Heart right ventricle (tissue), 16 donors: ENCODE results near the gene TRMT1. TPM values are rescaled to one million over a fixed set of nuclear protein-coding genes. Genes with fewer than 3 reads are reported as not detected.

Experiments used
- ATAC-seq, 8 donors: fragments of 200-7000 bp; cut with Tn5 transposase; one replicate each; pipeline ENCODE4 v1.9.1; 2020; ENCODE audit warnings: mild to moderate bottlenecking in 8 of 8, moderate library complexity in 8 of 8, moderate number of reproducible peaks in 1 of 8
- DNase-seq, 2 donors: peaks; one replicate each; pipeline ENCODE4 v3.0.0-alpha.2; 2020
- H3K27ac ChIP-seq, 10 donors: fragments of 200-600 bp; sonication (generic) in 2 of 10; one replicate each; pipeline versions ENCODE4 v1.5.0 to v1.8.0; 2020 to 2022; ENCODE audit warnings: mild to moderate bottlenecking in 3 of 10
- H3K27me3 ChIP-seq, 7 donors: fragments of 200-600 bp; one replicate each; pipeline ENCODE4 v1.8.0; 2021 to 2022; ENCODE audit warnings: mild to moderate bottlenecking in 2 of 7
- H3K36me3 ChIP-seq, 9 donors: fragments of 200-600 bp; sonication (generic) in 1 of 9; one replicate each; pipeline versions ENCODE4 v1.5.0 to v1.8.0; 2020 to 2022; ENCODE audit warnings: mild to moderate bottlenecking in 2 of 9
- H3K4me1 ChIP-seq, 9 donors: fragments of 200-600 bp; sonication (generic) in 1 of 9; one replicate each; pipeline versions ENCODE4 v1.5.0 to v1.8.0; 2020 to 2022; ENCODE audit warnings: mild to moderate bottlenecking in 4 of 9
- H3K4me3 ChIP-seq, 10 donors: fragments of 200-600 bp; sonication (generic) in 2 of 10; one replicate each; pipeline versions ENCODE4 v1.5.0 to v1.8.0; 2020 to 2022; ENCODE audit warnings: mild to moderate bottlenecking in 7 of 10, moderate library complexity in 2 of 10
- H3K9me3 ChIP-seq, 11 donors: fragments of 200-600 bp in 10 of 11; sonication (generic) in 2 of 11; one replicate each; pipeline versions ENCODE4 v1.5.0 to v1.8.0; 2013 to 2022; ENCODE audit warnings: mild to moderate bottlenecking in 2 of 11, control low read depth in 1 of 11, moderate library complexity in 1 of 11
- CTCF ChIP-seq, 9 donors: fragments of 200-600 bp; sonication (generic) in 2 of 9; IDR thresholded peaks; one replicate each; pipeline versions ENCODE4 v1.5.0 to v1.8.0; 2021 to 2022; ENCODE audit warnings: antibody characterized with exemption in 9 of 9, mild to moderate bottlenecking in 5 of 9, moderate library complexity in 1 of 9
- WGBS, 2 donors: extraction: QIAGEN DNeasy Blood & Tissue Kit; methylation state at CpG; one replicate each; pipeline ENCODE4 v1.1.7; 2013; ENCODE audit warnings: inconsistent platforms in 1 of 2; 5-methylcytosine and 5-hydroxymethylcytosine counted together
- intact Hi-C, 10 donors: fragments of 100-400 bp; cut with DNase I; formaldehyde crosslinking; loops; one replicate each; pipeline versions ENCODE4 v1.11.1 to v1.14.2; 2022
- polyA plus RNA-seq, 2 donors: library from polyadenylated mRNA; stranded (reverse); fragments of 200-250 nt; gene quantifications; one replicate each; pipeline ENCODE4 v1.2.3, GENCODE V29; 2013
- total RNA-seq, 10 donors: library from RNA; stranded (reverse); fragmentation: NEBNext Ultra II Directional in 3 of 10; extraction: Animal tissue kit (Norgen Biotek cat#: 25700) in 3 of 10; gene quantifications; one replicate each; pipeline versions ENCODE4 v1.2.1 to v1.2.4, GENCODE V29; 2021 to 2023
- donor health status: Arrhythmogenic right ventricular cardiomyopathy.
- donor health status: ischemic (EF 13 %, LVEDD 7.1; RV severe dilation, severe dysfunction).
- donor health status: healthy with polysubstance abuse.
- donor health status: DM: no; HTN: yes; CAD: no.
- donor health status: DM: no; HTN: no; CAD: no.
- donor health status: ischemic (EF 25% LVEDD 6.9; RV normal size, moderate dysfunction).
- donor health status: ischemic (EF 25% LVEDD 5.7; RV mildly dilated, moderate dysfunction).
- donor health status: healthy.
- donor health status: DM: yes; HTN: yes; CAD: no.
- donor health status: Ischemic cardiomyopathy.
- donor health status: ischemic (EF 35%, LVEDD 5.7; RV mildly dilated, moderate dysfunction).
- donor health status: nonischemic (EF 11% LVEDD 7.7; RV severe dilation, severe dysfunction).
- donor health status: DM: yes; HTN: yes; CAD: no.
- donor health status: PGD.
- donor health status: ischemic (EF 29% LVEDD 5.4; RV normal size, mild dysfunction).
- donor health status: nonischemic (EF 23%, LVEDD 6.1; RV moderate dilation, normal function).

The TRMT1 gene
- total and polyA plus RNA-seq, 12 donors, result 10.5 to 54.0 (median 14.8) TPM

GRCh38 chr19:13117772-13118423 is 1.4 kb upstream of the TRMT1 start, which contains the start of gene NACC1:
Gene NACC1 (plus strand): TSS chr19:13118264. CDS start chr19:13135208, 16,944 bp downstream.
- peaks cover 0 to 34% (median 6%) of the 10 kb centered on the region in 9 donors for H3K36me3 ChIP-seq
- ATAC-seq, result peak; percentile 93 to 97 (median 96)
- TF ChIP-seq CTCF (IDR thresholded peaks at IDR 0.05), result no peak
- WGBS, 2 donors, result 3 to 5% methylated on average over 36 to 65 of the region's 65 CpGs
- peak within 1 kb of the TSS; percentile 89 to 99 (median 97) for H3K4me3 ChIP-seq
- H3K27ac ChIP-seq, result peak within 1 kb of the TSS in 9 of 10 donors; percentile 65 to 91 (median 77)
- no peaks in the 10 kb centered on the region for H3K27me3 ChIP-seq
- no peaks in the 10 kb centered on the region for H3K9me3 ChIP-seq
- peaks cover 12 to 54% (median 44%) of the 10 kb centered on the region in 9 donors for H3K4me1 ChIP-seq
- DNase-seq, result peak; percentile 89 to 90
- intact Hi-C loops, result loop anchor here in 4 of 10 donors (2.0 to 10.0 kb wide), 4 partner anchors 33 to 147 kb away; partner anchors contain the start of genes IER2 (in 3 of the 4) and STX10 (in 3 of the 4)

- WGBS, 2 donors, result 15 to 20% methylated on average over 20 of the region's 20 CpGs
- Histone ChIP-seq H3K27ac (peak overlapping the region in 9 of 10 donors; percentile 56 to 87 (median 77)), H3K36me3 (peaks cover 0 to 40% (median 10%) of the 10 kb centered on the region in 9 donors), H3K4me3 (peak overlapping the region; percentile 53 to 99 (median 97)), H3K27me3 (no peaks in the 10 kb centered on the region), H3K4me1 (peaks cover 12 to 54% (median 44%) of the 10 kb centered on the region in 9 donors), H3K9me3 (no peaks in the 10 kb centered on the region)
- intact Hi-C loops, result loop anchor here in 4 of 10 donors (2.0 to 10.0 kb wide), 4 partner anchors 34 to 148 kb away; partner anchors contain the start of genes IER2 (in 3 of the 4) and STX10 (in 3 of the 4)
- TF ChIP-seq CTCF (IDR thresholded peaks at IDR 0.05), result no peak
- ATAC-seq, result peak in 5 of 8 donors; percentile 4 to 29 (median 7)
- no peak for DNase-seq
Measured at GRCh38 chr19:13117176-13117771, 734 bp upstream of the TRMT1 start.

- Histone ChIP-seq H3K27ac (peak overlapping the region in 7 of 10 donors; percentile 56 to 87 (median 77)), H3K36me3 (peaks cover 0 to 39% (median 10%) of the 10 kb centered on the region in 9 donors)
- intact Hi-C loops, result loop anchor here in 5 of 10 donors (1.0 to 10.0 kb wide), 5 partner anchors 34 to 149 kb away; partner anchors contain the start of genes IER2 (in 4 of the 5) and STX10 (in 4 of the 5)
Measured at GRCh38 chr19:13115936-13116281, 631 bp downstream of the TRMT1 start.

More at GRCh38 chr19:13115936-13116281, 631 bp downstream of the TRMT1 start:
- H3K27me3 ChIP-seq, result no peaks in the 10 kb centered on the region
- ATAC-seq (no peak), DNase-seq (no peak)
- H3K4me1 ChIP-seq, result peaks cover 12 to 49% (median 44%) of the 10 kb centered on the region in 9 donors
- TF ChIP-seq CTCF (IDR thresholded peaks at IDR 0.05), result no peak
- H3K4me3 ChIP-seq, result peak overlapping the region; percentile 53 to 99 (median 97)
- no peaks in the 10 kb centered on the region for H3K9me3 ChIP-seq
- WGBS, 2 donors, result 1 to 2% methylated on average over 18 of the region's 18 CpGs
